Testis (tissue), 2 donors: ENCODE results near the gene RPL7L1.

Source experiments
- POLR2A ChIP-seq: fragments of 450-650 bp; IDR thresholded peaks from one replicate; pipeline ENCODE4 v1.6.1; 2017; ENCODE audit warnings: antibody characterized with exemption, mild to moderate bottlenecking, moderate library complexity
- TF ChIP-seq, protein P1 (sequence below), 3 experiments: fragments of 450-650 bp in 2 of 3; fragments of 200-600 bp in 1 of 3; sonication (generic) in 1 of 3; IDR thresholded peaks; one replicate each; pipeline ENCODE4 v1.5.1; 2016 to 2019; ENCODE audit warnings: antibody characterized with exemption in 3 of 3, mild to moderate bottlenecking in 2 of 3, moderate library complexity in 1 of 3

DNA sequence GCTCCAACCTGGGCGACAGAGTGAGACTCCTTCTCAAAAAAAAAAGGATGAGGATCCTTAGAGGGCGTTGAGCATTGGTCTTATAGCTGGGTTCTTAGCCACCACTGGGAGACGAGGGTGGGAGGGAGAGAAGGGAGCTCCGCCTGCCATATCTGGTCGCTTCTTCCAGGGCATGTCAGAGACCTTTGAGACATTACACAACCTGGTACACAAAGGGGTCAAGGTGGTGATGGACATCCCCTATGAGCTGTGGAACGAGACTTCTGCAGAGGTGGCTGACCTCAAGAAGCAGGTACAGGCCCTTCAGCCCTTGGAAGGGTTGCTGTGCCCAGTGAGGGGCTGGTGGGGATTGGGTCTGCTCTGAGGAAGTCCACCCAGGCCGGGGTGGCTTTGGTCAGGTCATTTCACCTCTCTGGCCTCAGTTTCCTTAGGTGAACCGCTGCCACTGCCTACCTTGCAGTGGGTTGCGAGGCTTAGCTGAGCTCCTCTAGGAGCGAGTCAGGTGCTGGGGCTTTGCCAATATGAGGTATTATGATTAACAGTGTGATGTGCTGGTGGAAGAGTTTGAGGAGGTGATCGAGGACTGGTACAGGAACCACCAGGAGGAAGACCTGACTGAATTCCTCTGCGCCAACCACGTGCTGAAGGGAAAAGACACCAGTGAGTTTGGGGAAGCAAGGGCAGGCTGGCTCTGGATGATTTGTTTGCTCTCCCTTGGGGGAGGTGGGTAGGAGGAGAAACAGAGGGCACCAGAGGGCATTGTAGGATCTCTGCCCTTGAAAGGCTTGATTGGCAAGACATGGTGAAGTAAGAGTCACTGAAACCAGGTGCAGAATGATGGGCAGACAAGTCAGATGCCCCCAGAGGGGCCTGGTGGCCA is 58.4 kb downstream of the RPL7L1 start:
- TF ChIP-seq, protein P1, sequence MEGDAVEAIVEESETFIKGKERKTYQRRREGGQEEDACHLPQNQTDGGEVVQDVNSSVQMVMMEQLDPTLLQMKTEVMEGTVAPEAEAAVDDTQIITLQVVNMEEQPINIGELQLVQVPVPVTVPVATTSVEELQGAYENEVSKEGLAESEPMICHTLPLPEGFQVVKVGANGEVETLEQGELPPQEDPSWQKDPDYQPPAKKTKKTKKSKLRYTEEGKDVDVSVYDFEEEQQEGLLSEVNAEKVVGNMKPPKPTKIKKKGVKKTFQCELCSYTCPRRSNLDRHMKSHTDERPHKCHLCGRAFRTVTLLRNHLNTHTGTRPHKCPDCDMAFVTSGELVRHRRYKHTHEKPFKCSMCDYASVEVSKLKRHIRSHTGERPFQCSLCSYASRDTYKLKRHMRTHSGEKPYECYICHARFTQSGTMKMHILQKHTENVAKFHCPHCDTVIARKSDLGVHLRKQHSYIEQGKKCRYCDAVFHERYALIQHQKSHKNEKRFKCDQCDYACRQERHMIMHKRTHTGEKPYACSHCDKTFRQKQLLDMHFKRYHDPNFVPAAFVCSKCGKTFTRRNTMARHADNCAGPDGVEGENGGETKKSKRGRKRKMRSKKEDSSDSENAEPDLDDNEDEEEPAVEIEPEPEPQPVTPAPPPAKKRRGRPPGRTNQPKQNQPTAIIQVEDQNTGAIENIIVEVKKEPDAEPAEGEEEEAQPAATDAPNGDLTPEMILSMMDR (IDR thresholded peaks at IDR 0.05) = no peak
- TF ChIP-seq POLR2A = no peak
